Stomach (tissue), 9 donors: ENCODE results near the gene NUFIP2. TPM values are rescaled to one million over a fixed set of nuclear protein-coding genes. Genes with fewer than 3 reads are reported as not detected.

Source experiments
- DNase-seq, 2 donors: peaks; one replicate each; pipeline versions ENCODE4 v3.0.0 to v3.0.0-alpha.2; 2013 to 2019
- H3K27ac ChIP-seq, 5 donors: fragments of 200-600 bp in 4 of 5; sonication (generic) in 4 of 5; one replicate each; pipeline ENCODE4 v1.5.1; 2013 to 2019; ENCODE audit warnings: mild to moderate bottlenecking in 1 of 5, moderate library complexity in 1 of 5
- H3K27me3 ChIP-seq, 3 donors: fragments of 200-600 bp; sonication (generic); one replicate each; pipeline ENCODE4 v1.5.1; 2017 to 2019; ENCODE audit warnings: mixed run types in 1 of 3
- H3K36me3 ChIP-seq, 4 donors: fragments of 200-600 bp; sonication (generic); 1 replicate in 3 of 4; 2 replicates in 1 of 4; pipeline ENCODE4 v1.5.1; 2016 to 2019
- H3K4me1 ChIP-seq, 4 donors: fragments of 200-600 bp; sonication (generic); one replicate each; pipeline ENCODE4 v1.5.1; 2016 to 2019
- H3K4me3 ChIP-seq, 4 donors: fragments of 200-600 bp; sonication (generic) in 3 of 4; one replicate each; pipeline ENCODE4 v1.5.1; 2016 to 2019; ENCODE audit warnings: mild to moderate bottlenecking in 1 of 4
- H3K9me3 ChIP-seq, 4 donors: fragments of 200-600 bp; sonication (generic); one replicate each; pipeline ENCODE4 v1.5.1; 2016 to 2019
- CTCF ChIP-seq, 7 experiments: fragments of 450-650 bp in 4 of 7; fragments of 200-600 bp in 3 of 7; sonication (generic) in 3 of 7; IDR thresholded peaks; one replicate each; pipeline ENCODE4 v1.5.1; 2016 to 2019; ENCODE audit warnings: antibody characterized with exemption in 7 of 7, control low read depth in 2 of 7, mild to moderate bottlenecking in 1 of 7
- EP300 ChIP-seq: sonication (generic); formaldehyde crosslinking; IDR thresholded peaks from one replicate; pipeline ENCODE4 v1.6.1; 2017; ENCODE audit warnings: antibody characterized with exemption
- POLR2A ChIP-seq, 4 donors: fragments of 450-650 bp; IDR thresholded peaks; one replicate each; pipeline ENCODE4 v1.6.1; 2016; ENCODE audit warnings: antibody characterized with exemption in 4 of 4, control low read depth in 2 of 4, mild to moderate bottlenecking in 1 of 4, moderate library complexity in 1 of 4
- POLR2AphosphoS5 ChIP-seq, 3 donors: sonication (generic); formaldehyde crosslinking; IDR thresholded peaks; one replicate each; pipeline ENCODE4 v1.6.1; 2016; ENCODE audit warnings: antibody characterized with exemption in 3 of 3
- WGBS, 5 donors: extraction: QIAGEN DNeasy Blood & Tissue Kit in 3 of 5; methylation state at CpG; one replicate each; pipeline versions ENCODE4 v1.1.5 to v1.1.7; 2013 to 2018; 5-methylcytosine and 5-hydroxymethylcytosine counted together
- intact Hi-C: fragments of 100-400 bp; cut with DNase I; formaldehyde crosslinking; loops from one replicate; pipeline ENCODE4 v1.15.1; 2023; ENCODE audit warnings: low total_unique reads
- polyA plus RNA-seq, 3 donors: library from polyadenylated mRNA; stranded (reverse); fragments of 200-250 nt; gene quantifications; one replicate each; pipeline ENCODE4 v1.2.3, GENCODE V29; 2013
- total RNA-seq, 5 donors: library from RNA; depleted of rRNA; stranded (reverse); fragments of >200 nt; gene quantifications; one replicate each; pipeline versions ENCODE4 v1.1.0 to v1.2.3, GENCODE V29; 2014 to 2016
- donor health status: healthy with polysubstance abuse.
- donor health status: Bipolar disorder and iron deficiency.
- donor health status: healthy.

The NUFIP2 gene
- total and polyA plus RNA-seq, 8 donors, result 5.6 to 151 (median 27.8) TPM

GRCh38 chr17:29210879-29211278 lies 83.1 kb downstream of the NUFIP2 start:
- Histone ChIP-seq H3K27ac (no peak overlapping the region), H3K9me3 (no peaks in the 10 kb centered on the region), H3K4me1 (no peaks in the 10 kb centered on the region), H3K27me3 (no peaks in the 10 kb centered on the region), H3K4me3 (no peak overlapping the region), H3K36me3 (no peaks in the 10 kb centered on the region)
- intact Hi-C loops, result no loop called here
- no peak for DNase-seq
- 77 to 87% (median 79%) methylated on average over 2 of the region's 2 CpGs for WGBS, 5 donors
- TF ChIP-seq POLR2AphosphoS5 (IDR thresholded peaks at IDR 0.05), result no peak
- no peak for TF ChIP-seq POLR2A (IDR thresholded peaks at IDR 0.05)
- TF ChIP-seq EP300, result no peak
- no peak for TF ChIP-seq CTCF (IDR thresholded peaks at IDR 0.05)

- Histone ChIP-seq H3K27ac (no peak overlapping the region), H3K4me1 (peaks cover 6 to 15% (median 15%) of the 10 kb centered on the region in 4 donors), H3K27me3 (no peaks in the 10 kb centered on the region), H3K36me3 (no peaks in the 10 kb centered on the region), H3K4me3 (no peak overlapping the region), H3K9me3 (no peaks in the 10 kb centered on the region)
- WGBS, 5 donors, result 84 to 92% (median 87%) methylated on average over 5 of the region's 5 CpGs
- DNase-seq, result no peak
- TF ChIP-seq CTCF (IDR thresholded peaks at IDR 0.05) (no peak), POLR2AphosphoS5 (IDR thresholded peaks at IDR 0.05) (no peak)
- intact Hi-C loops, result no loop called here
Observed at GRCh38 chr17:29209073-29209472, 84.9 kb downstream of the NUFIP2 start.

- Histone ChIP-seq H3K27me3 (no peaks in the 10 kb centered on the region), H3K36me3 (no peaks in the 10 kb centered on the region), H3K27ac (no peak overlapping the region), H3K4me1 (peaks cover 6 to 17% (median 15%) of the 10 kb centered on the region in 4 donors), H3K9me3 (no peaks in the 10 kb centered on the region), H3K4me3 (no peak overlapping the region)
- TF ChIP-seq POLR2AphosphoS5 (IDR thresholded peaks at IDR 0.05) (no peak), EP300 (no peak), CTCF (IDR thresholded peaks at IDR 0.05) (no peak), POLR2A (IDR thresholded peaks at IDR 0.05) (no peak)
- no peak for DNase-seq
- WGBS, 5 donors, result 70 to 91% (median 77%) methylated on average over 2 of the region's 2 CpGs
- intact Hi-C loops, result no loop called here
Observed at GRCh38 chr17:29207975-29208374, 86.0 kb downstream of the NUFIP2 start.

Other genes with a start within 250 kb of the NUFIP2 start
- 100 to 1,000 TPM in 3 of 5 donors, 10 to 100 TPM in 2; 42.8 to 305 (median 121) TPM for gene MYO18A, start 113.8 kb downstream of the NUFIP2 start, total RNA-seq
- gene MYO18A, start 113.8 kb downstream of the NUFIP2 start, polyA plus RNA-seq, result 10 to 100 TPM; 16.5 to 30.3 (median 28.2) TPM
- gene CRYBA1, start 47.3 kb downstream of the NUFIP2 start, total RNA-seq, result not detected
- not detected for gene CRYBA1, start 47.3 kb downstream of the NUFIP2 start, polyA plus RNA-seq
- 100 to 1,000 TPM in 2 of 5 donors, 10 to 100 TPM in 3; 39.3 to 230 (median 56.0) TPM for gene TAOK1, start 96.2 kb upstream of the NUFIP2 start, total RNA-seq
- 1 to 10 TPM; 4.4 to 6.4 (median 5.7) TPM for gene TAOK1, start 96.2 kb upstream of the NUFIP2 start, polyA plus RNA-seq